CD4-positive, CD25-positive, alpha-beta regulatory T cell (primary cell): ENCODE data around the gene ZNF322. TPM values are rescaled to one million over a fixed set of nuclear protein-coding genes. Genes with fewer than 3 reads are reported as not detected.

ENCODE experiments used
- ATAC-seq, 2 donors: fragments of 150-1000 bp; cut with Tn5 transposase; one replicate each; pipeline ENCODE4 v1.10.0; 2021; ENCODE audit warnings: low read depth in 2 of 2, moderate number of reproducible peaks in 2 of 2, moderate library complexity in 1 of 2
- DNase-seq, 3 donors: peaks; one replicate each; pipeline versions ENCODE4 v3.0.0 to v3.0.0-alpha.2; 2012 to 2022; ENCODE audit warnings: mixed read lengths in 1 of 3
- H3K27ac ChIP-seq: one replicate; pipeline ENCODE4 v1.7.0; 2013; ENCODE audit warnings: mild to moderate bottlenecking, low read length; ENCODE audit not compliant: insufficient read depth, poor library complexity, severe bottlenecking
- H3K27me3 ChIP-seq: one replicate; pipeline ENCODE4 v1.7.0; 2013; ENCODE audit warnings: low read length; ENCODE audit not compliant: control insufficient read depth, insufficient read depth
- H3K36me3 ChIP-seq: one replicate; pipeline ENCODE4 v1.7.0; 2013; ENCODE audit warnings: mild to moderate bottlenecking, low read length, moderate library complexity; ENCODE audit not compliant: control insufficient read depth, insufficient read depth
- H3K4me1 ChIP-seq: 2 replicates; pipeline ENCODE4 v1.7.0; 2013; ENCODE audit warnings: mild to moderate bottlenecking, low read length; ENCODE audit not compliant: insufficient read depth, control insufficient read depth, poor library complexity, severe bottlenecking
- H3K4me3 ChIP-seq: one replicate; pipeline ENCODE4 v1.7.0; 2013; ENCODE audit warnings: low read depth, mild to moderate bottlenecking, low read length, moderate library complexity
- H3K9me3 ChIP-seq, 2 experiments: 1 replicate in 1 of 2; 2 replicates in 1 of 2; pipeline ENCODE4 v1.7.0; 2013; ENCODE audit warnings: low read length in 2 of 2, mild to moderate bottlenecking in 1 of 2, moderate library complexity in 1 of 2; ENCODE audit not compliant: control insufficient read depth in 2 of 2
- H3K27ac Mint-ChIP-seq, 3 donors: one replicate each; pipeline ENCODE4 v1.8.0; 2020 to 2022; ENCODE audit warnings: mild to moderate bottlenecking in 3 of 3, mixed read lengths in 3 of 3, moderate library complexity in 2 of 3
- H3K27me3 Mint-ChIP-seq: one replicate; pipeline ENCODE4 v1.8.0; 2022; ENCODE audit warnings: mild to moderate bottlenecking, mixed read lengths
- H3K36me3 Mint-ChIP-seq: one replicate; pipeline ENCODE4 v1.8.0; 2020; ENCODE audit warnings: mixed read lengths
- H3K4me1 Mint-ChIP-seq, 4 donors: one replicate each; pipeline ENCODE4 v1.8.0; 2020 to 2022; ENCODE audit warnings: mixed read lengths in 4 of 4, mild to moderate bottlenecking in 1 of 4
- H3K4me3 Mint-ChIP-seq, 4 donors: one replicate each; pipeline ENCODE4 v1.8.0; 2020 to 2022; ENCODE audit warnings: mild to moderate bottlenecking in 4 of 4, mixed read lengths in 4 of 4, moderate library complexity in 3 of 4
- H3K9me3 Mint-ChIP-seq, 7 donors: one replicate each; pipeline ENCODE4 v1.8.0; 2020 to 2022; ENCODE audit warnings: mixed read lengths in 7 of 7, mild to moderate bottlenecking in 3 of 7, moderate library complexity in 2 of 7
- polyA plus RNA-seq, 4 donors: library from polyadenylated mRNA; unstranded; fragments of 300-500 nt; fragmentation: Illumina TruSeq; gene quantifications; one replicate each; pipeline ENCODE4 v1.2.3, GENCODE V29; 2021
- total RNA-seq: library from RNA; stranded (reverse); gene quantifications from one replicate; pipeline ENCODE4 v1.2.3, GENCODE V29; 2022

Gene ZNF322
- total and polyA plus RNA-seq, 5 donors from 2014 or later: 2.8 to 8.4 (median 7.3) TPM

GRCh38 chr6:26594730-26595632 is 64.6 kb downstream of the ZNF322 start:
- peak overlapping the region in 3 of 4 donors; percentile 5 to 58 (median 5) for H3K4me3 Mint-ChIP-seq
- Histone ChIP-seq H3K36me3 (peaks cover 20% of the 10 kb centered on the region), H3K9me3 (no peaks in the 10 kb centered on the region), H3K27me3 (peaks cover 33% of the 10 kb centered on the region), H3K4me1 (peaks cover 28% of the 10 kb centered on the region), H3K27ac (no peak overlapping the region), H3K4me3 (peak overlapping the region; percentile 30)
- peaks cover 26% of the 10 kb centered on the region for H3K27me3 Mint-ChIP-seq
- peaks cover 16% of the 10 kb centered on the region for H3K36me3 Mint-ChIP-seq
- no peak overlapping the region for H3K27ac Mint-ChIP-seq
- ATAC-seq (no peak), DNase-seq (peak in 1 of 3 donors; percentile 39)
- no peaks in the 10 kb centered on the region for H3K9me3 Mint-ChIP-seq
- H3K4me1 Mint-ChIP-seq: peaks cover 0 to 24% (median 15%) of the 10 kb centered on the region in 4 donors

- Mint-ChIP-seq H3K27me3 (peaks cover 35% of the 10 kb centered on the region), H3K4me1 (peaks cover 0 to 16% (median 9%) of the 10 kb centered on the region in 4 donors), H3K27ac (no peak overlapping the region), H3K4me3 (peak overlapping the region in 2 of 4 donors; percentile 5 to 58), H3K9me3 (no peaks in the 10 kb centered on the region), H3K36me3 (peaks cover 9% of the 10 kb centered on the region)
- Histone ChIP-seq H3K9me3 (no peaks in the 10 kb centered on the region), H3K36me3 (peaks cover 11% of the 10 kb centered on the region), H3K4me1 (peaks cover 28% of the 10 kb centered on the region), H3K4me3 (no peak overlapping the region), H3K27me3 (peaks cover 33% of the 10 kb centered on the region), H3K27ac (no peak overlapping the region)
- DNase-seq (no peak), ATAC-seq (no peak)
Observed at GRCh38 chr6:26594131-26594498, 65.4 kb downstream of the ZNF322 start.

GRCh38 chr6:26593278-26594130 is 66.0 kb downstream of the ZNF322 start:
- H3K36me3 Mint-ChIP-seq: peaks cover 5% of the 10 kb centered on the region
- Histone ChIP-seq H3K27me3 (peaks cover 33% of the 10 kb centered on the region), H3K27ac (no peak overlapping the region), H3K9me3 (no peaks in the 10 kb centered on the region), H3K4me3 (no peak overlapping the region), H3K36me3 (peaks cover 5% of the 10 kb centered on the region), H3K4me1 (peaks cover 25% of the 10 kb centered on the region)
- H3K9me3 Mint-ChIP-seq: no peaks in the 10 kb centered on the region
- H3K27me3 Mint-ChIP-seq: peaks cover 37% of the 10 kb centered on the region
- ATAC-seq (no peak), DNase-seq (no peak)
- peak overlapping the region in 1 of 4 donors; percentile 13 for H3K4me3 Mint-ChIP-seq
- H3K4me1 Mint-ChIP-seq: peaks cover 0 to 12% (median 5%) of the 10 kb centered on the region in 4 donors
- no peak overlapping the region for H3K27ac Mint-ChIP-seq

GRCh38 chr6:26592649-26593048 is 66.9 kb downstream of the ZNF322 start:
- peaks cover 37% of the 10 kb centered on the region for H3K27me3 Mint-ChIP-seq

GRCh38 chr6:26588965-26589364 is 70.6 kb downstream of the ZNF322 start:
- ATAC-seq (no peak), DNase-seq (no peak)
- Histone ChIP-seq H3K9me3 (no peaks in the 10 kb centered on the region), H3K27ac (no peak overlapping the region), H3K27me3 (peaks cover 40% of the 10 kb centered on the region), H3K36me3 (no peaks in the 10 kb centered on the region), H3K4me1 (no peaks in the 10 kb centered on the region), H3K4me3 (no peak overlapping the region)
- Mint-ChIP-seq H3K4me3 (no peak overlapping the region), H3K36me3 (no peaks in the 10 kb centered on the region), H3K27ac (no peak overlapping the region), H3K4me1 (no peaks in the 10 kb centered on the region), H3K27me3 (peaks cover 49% of the 10 kb centered on the region), H3K9me3 (no peaks in the 10 kb centered on the region)

More at GRCh38 chr6:26592649-26593048, 66.9 kb downstream of the ZNF322 start:
- ATAC-seq: no peak
- H3K4me1 Mint-ChIP-seq: peaks cover 0 to 4% (median 0%) of the 10 kb centered on the region in 4 donors
- no peaks in the 10 kb centered on the region for H3K36me3 Mint-ChIP-seq
- no peak overlapping the region for H3K27ac Mint-ChIP-seq
- Histone ChIP-seq H3K4me3 (no peak overlapping the region), H3K9me3 (no peaks in the 10 kb centered on the region), H3K36me3 (no peaks in the 10 kb centered on the region), H3K4me1 (peaks cover 17% of the 10 kb centered on the region), H3K27me3 (peaks cover 33% of the 10 kb centered on the region), H3K27ac (no peak overlapping the region)
- H3K4me3 Mint-ChIP-seq: no peak overlapping the region
- peak in 1 of 3 donors; percentile 30 for DNase-seq
- no peaks in the 10 kb centered on the region for H3K9me3 Mint-ChIP-seq

Other genes starting within 250 kb of the ZNF322 start
- 125 TPM for gene BTN3A3, start 219.2 kb downstream of the ZNF322 start, total RNA-seq
- gene BTN3A3, start 219.2 kb downstream of the ZNF322 start, polyA plus RNA-seq: 10 to 100 TPM; 79.3 to 91.5 (median 82.7) TPM
- 35.9 TPM for gene BTN2A1, start 201.8 kb downstream of the ZNF322 start, total RNA-seq
- gene BTN2A1, start 201.8 kb downstream of the ZNF322 start, polyA plus RNA-seq: 10 to 100 TPM in 3 of 4 donors, 1 to 10 TPM in 1; 9.7 to 14.5 (median 12.2) TPM
- not detected for gene BTN1A1, start 159.4 kb downstream of the ZNF322 start, total RNA-seq
- under 1 TPM in 1 of 4 donors, not detected in 3; 0.33 TPM for gene BTN1A1, start 159.4 kb downstream of the ZNF322 start, polyA plus RNA-seq
- 59.5 TPM for gene HMGN4, start 121.4 kb downstream of the ZNF322 start, total RNA-seq
- 100 to 1,000 TPM; 177 to 214 (median 197) TPM for gene HMGN4, start 121.4 kb downstream of the ZNF322 start, polyA plus RNA-seq
- gene ABT1, start 62.8 kb downstream of the ZNF322 start, total RNA-seq: 29.4 TPM
- gene ABT1, start 62.8 kb downstream of the ZNF322 start, polyA plus RNA-seq: 10 to 100 TPM; 53.7 to 64.0 (median 57.9) TPM